Measurements from ENCODE around the gene TBL3.

The TBL3 gene

GRCh38 chr16:1932050-1933028, 39.5 kb upstream of the TBL3 start:
- peaks cover 21% of the 10 kb centered on the region; the same call in 1 of the 2 replicates for H3K27me3 ChIP-seq (ENCODE audit: insufficient read depth, low read depth)
- H3K36me3 ChIP-seq (ENCODE audit: insufficient read depth), result no peaks in the 10 kb centered on the region
- no peak overlapping the region for H3K27ac ChIP-seq
- TF ChIP-seq CTCF (conservative IDR thresholded peaks at IDR 0.05; ENCODE audit: low read depth, low read length), result no peak
- no peaks in the 10 kb centered on the region for H3K79me2 ChIP-seq (ENCODE audit: insufficient read depth, low read depth)
- H3K9ac ChIP-seq, result no peak overlapping the region
- H2AFZ ChIP-seq (ENCODE audit: low read depth), result no peak overlapping the region
- H3K4me2 ChIP-seq, result no peak overlapping the region
- H3K4me3 ChIP-seq (IDR thresholded peaks at IDR 0.05; ENCODE audit: insufficient read depth, low read depth, low read length), result no peak overlapping the region
- no peaks in the 10 kb centered on the region for H4K20me1 ChIP-seq (ENCODE audit: insufficient read depth)
- H3K4me1 ChIP-seq (ENCODE audit: low read depth, poor library complexity, severe bottlenecking), result peaks cover 3% of the 10 kb centered on the region

GRCh38 chr16:1933097-1933661, 38.7 kb upstream of the TBL3 start:
- H2AFZ ChIP-seq (ENCODE audit: low read depth), result no peak overlapping the region
- H3K4me3 ChIP-seq (IDR thresholded peaks at IDR 0.05; ENCODE audit: insufficient read depth, low read depth, low read length), result no peak overlapping the region
- H3K79me2 ChIP-seq (ENCODE audit: insufficient read depth, low read depth), result no peaks in the 10 kb centered on the region
- no peak overlapping the region for H3K4me2 ChIP-seq
- H4K20me1 ChIP-seq (ENCODE audit: insufficient read depth), result no peaks in the 10 kb centered on the region
- no peak overlapping the region for H3K9ac ChIP-seq
- H3K27ac ChIP-seq, result no peak overlapping the region
- H3K4me1 ChIP-seq (ENCODE audit: low read depth, poor library complexity, severe bottlenecking), result peaks cover 3% of the 10 kb centered on the region
- H3K27me3 ChIP-seq (ENCODE audit: insufficient read depth, low read depth), result peaks cover 21% of the 10 kb centered on the region; the same call in 1 of the 2 replicates
- TF ChIP-seq CTCF (conservative IDR thresholded peaks at IDR 0.05; ENCODE audit: low read depth, low read length), result no peak
- no peaks in the 10 kb centered on the region for H3K36me3 ChIP-seq (ENCODE audit: insufficient read depth)

GRCh38 chr16:1936945-1937479, 34.8 kb upstream of the TBL3 start:
- no peaks in the 10 kb centered on the region for H3K79me2 ChIP-seq (ENCODE audit: insufficient read depth, low read depth)
- H3K27me3 ChIP-seq (ENCODE audit: insufficient read depth, low read depth), result peaks cover 5% of the 10 kb centered on the region; the same call in 1 of the 2 replicates
- no peak for TF ChIP-seq CTCF (conservative IDR thresholded peaks at IDR 0.05; ENCODE audit: low read depth, low read length)
- no peak overlapping the region for H3K27ac ChIP-seq
- no peak overlapping the region for H3K9ac ChIP-seq
- H3K4me2 ChIP-seq, result no peak overlapping the region
- no peak overlapping the region for H3K4me3 ChIP-seq (IDR thresholded peaks at IDR 0.05; ENCODE audit: insufficient read depth, low read depth, low read length)
- no peak overlapping the region for H2AFZ ChIP-seq (ENCODE audit: low read depth)
- peaks cover 5% of the 10 kb centered on the region for H3K4me1 ChIP-seq (ENCODE audit: low read depth, poor library complexity, severe bottlenecking)
- no peaks in the 10 kb centered on the region for H4K20me1 ChIP-seq (ENCODE audit: insufficient read depth)
- no peaks in the 10 kb centered on the region for H3K36me3 ChIP-seq (ENCODE audit: insufficient read depth)

- H3K9ac ChIP-seq, result no peak overlapping the region
- no peaks in the 10 kb centered on the region for H3K79me2 ChIP-seq (ENCODE audit: insufficient read depth, low read depth)
- no peaks in the 10 kb centered on the region for H3K36me3 ChIP-seq (ENCODE audit: insufficient read depth)
- peaks cover 11% of the 10 kb centered on the region for H3K4me1 ChIP-seq (ENCODE audit: low read depth, poor library complexity, severe bottlenecking)
- H3K4me3 ChIP-seq (IDR thresholded peaks at IDR 0.05; ENCODE audit: insufficient read depth, low read depth, low read length), result no peak overlapping the region
- no peak overlapping the region for H3K27ac ChIP-seq
- no peak overlapping the region for H2AFZ ChIP-seq (ENCODE audit: low read depth)
- H4K20me1 ChIP-seq (ENCODE audit: insufficient read depth), result no peaks in the 10 kb centered on the region
- TF ChIP-seq CTCF (conservative IDR thresholded peaks at IDR 0.05; ENCODE audit: low read depth, low read length), result no peak
- H3K27me3 ChIP-seq (ENCODE audit: insufficient read depth, low read depth), result no peaks in the 10 kb centered on the region
- no peak overlapping the region for H3K4me2 ChIP-seq
Measured at GRCh38 chr16:1938316-1938715, 33.5 kb upstream of the TBL3 start.

Data from KMS-11 (cell line).